Right lobe of liver (tissue), 4 donors: Measurements from ENCODE around the gene COPZ1.

Experiments
- POLR2A ChIP-seq: fragments of 450-650 bp; IDR thresholded peaks from one replicate; pipeline ENCODE4 v1.6.1; 2017; ENCODE audit warnings: antibody characterized with exemption, mild to moderate bottlenecking
- TF ChIP-seq, protein P1 (sequence below), 4 donors: fragments of 200-600 bp in 3 of 4; fragments of 450-650 bp in 1 of 4; IDR thresholded peaks; one replicate each; pipeline versions ENCODE4 v1.5.1 to v1.8.0; 2016 to 2022; ENCODE audit warnings: antibody characterized with exemption in 4 of 4, mild to moderate bottlenecking in 2 of 4
- donor health status: DM: no; HTN: no; CAD: no.
- donor health status: DM: no; HTN: no; CAD: no.
- donor health status: DM: no; HTN: yes; CAD: no.

DNA sequence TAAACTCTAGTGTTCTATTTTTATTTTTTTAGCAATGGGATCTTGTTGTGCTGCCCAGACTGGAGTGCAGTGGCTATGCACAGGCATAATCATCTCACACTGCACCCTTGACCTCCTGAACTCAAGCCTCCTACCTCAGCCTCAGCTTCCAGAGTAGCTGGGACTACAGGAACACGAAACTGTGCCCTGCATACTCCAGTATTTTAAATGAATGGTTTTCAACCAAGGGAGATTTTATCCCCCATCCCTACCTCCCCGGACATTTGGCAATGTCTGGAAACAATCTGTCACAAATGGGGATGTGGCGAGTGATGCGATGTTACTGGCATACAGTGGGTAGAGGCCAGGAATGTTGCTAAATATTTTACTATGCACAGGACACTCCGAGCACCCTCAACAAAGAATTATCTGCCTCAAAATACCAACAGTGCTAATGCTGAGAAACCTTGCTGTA lies 47.1 kb upstream of the COPZ1 start:
- TF ChIP-seq, protein P1, sequence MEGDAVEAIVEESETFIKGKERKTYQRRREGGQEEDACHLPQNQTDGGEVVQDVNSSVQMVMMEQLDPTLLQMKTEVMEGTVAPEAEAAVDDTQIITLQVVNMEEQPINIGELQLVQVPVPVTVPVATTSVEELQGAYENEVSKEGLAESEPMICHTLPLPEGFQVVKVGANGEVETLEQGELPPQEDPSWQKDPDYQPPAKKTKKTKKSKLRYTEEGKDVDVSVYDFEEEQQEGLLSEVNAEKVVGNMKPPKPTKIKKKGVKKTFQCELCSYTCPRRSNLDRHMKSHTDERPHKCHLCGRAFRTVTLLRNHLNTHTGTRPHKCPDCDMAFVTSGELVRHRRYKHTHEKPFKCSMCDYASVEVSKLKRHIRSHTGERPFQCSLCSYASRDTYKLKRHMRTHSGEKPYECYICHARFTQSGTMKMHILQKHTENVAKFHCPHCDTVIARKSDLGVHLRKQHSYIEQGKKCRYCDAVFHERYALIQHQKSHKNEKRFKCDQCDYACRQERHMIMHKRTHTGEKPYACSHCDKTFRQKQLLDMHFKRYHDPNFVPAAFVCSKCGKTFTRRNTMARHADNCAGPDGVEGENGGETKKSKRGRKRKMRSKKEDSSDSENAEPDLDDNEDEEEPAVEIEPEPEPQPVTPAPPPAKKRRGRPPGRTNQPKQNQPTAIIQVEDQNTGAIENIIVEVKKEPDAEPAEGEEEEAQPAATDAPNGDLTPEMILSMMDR (IDR thresholded peaks at IDR 0.05): no peak
- no peak for TF ChIP-seq POLR2A
